NCI-H345 treated with DMSO at 0.1 percent for 48 hours (cell line): ENCODE results near the gene EFNA1.

Experiments
- DNase-seq: peaks from one replicate; lab custom pipeline; 2025; ENCODE audit not compliant: unreplicated experiment; lab: John Stamatoyannopoulos, UW

The EFNA1 gene

DNA sequence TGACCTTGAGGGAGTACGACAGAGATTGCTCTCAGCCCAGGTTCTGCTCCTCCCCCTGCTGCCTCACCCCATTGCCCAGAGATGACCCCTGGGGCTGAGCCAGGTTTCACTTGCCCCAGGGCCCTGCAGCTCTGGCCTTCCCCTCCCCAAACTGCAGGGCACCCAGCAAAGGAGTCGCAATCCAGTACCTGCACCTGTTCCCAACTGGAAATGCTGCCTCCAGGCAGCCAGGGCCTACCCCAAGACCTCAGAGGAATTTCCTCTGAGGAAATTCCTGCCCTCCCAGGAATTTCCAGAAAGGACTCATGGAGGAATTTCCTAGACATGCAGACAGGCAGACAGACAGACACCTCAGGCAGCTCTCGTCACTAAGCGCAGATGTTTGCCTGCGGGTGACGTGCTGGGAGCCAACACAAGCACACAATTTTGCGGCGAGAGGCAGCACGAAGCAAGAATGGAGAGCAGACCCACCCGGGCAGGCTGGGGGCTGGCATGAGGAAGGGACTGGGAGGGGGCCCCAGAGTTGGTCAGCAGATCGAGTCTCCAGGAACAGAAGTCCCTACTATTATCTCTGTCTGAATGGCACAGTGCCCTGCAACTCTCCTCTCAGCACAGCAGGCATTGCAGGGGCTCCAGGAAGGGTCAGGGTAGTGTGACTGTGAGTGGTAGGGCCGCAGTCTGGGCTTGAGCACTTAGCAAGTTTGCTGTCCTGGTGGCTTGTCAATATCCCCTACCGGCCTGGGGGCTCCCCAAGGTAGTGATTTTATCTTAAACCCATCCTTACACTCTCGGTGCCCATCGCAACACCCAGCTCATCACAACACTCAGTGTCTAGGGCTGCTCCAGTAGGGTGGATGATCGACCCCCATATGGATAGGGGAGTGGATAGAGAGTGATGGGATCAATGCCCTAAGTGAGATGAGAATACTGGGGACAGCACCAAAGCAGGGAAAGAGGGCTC, 2.9 kb upstream of the EFNA1 start:
- DNase-seq = no peak

GRCh38 chr1:155125511-155125945, 2.1 kb upstream of the EFNA1 start:
- no peak for DNase-seq

DNA sequence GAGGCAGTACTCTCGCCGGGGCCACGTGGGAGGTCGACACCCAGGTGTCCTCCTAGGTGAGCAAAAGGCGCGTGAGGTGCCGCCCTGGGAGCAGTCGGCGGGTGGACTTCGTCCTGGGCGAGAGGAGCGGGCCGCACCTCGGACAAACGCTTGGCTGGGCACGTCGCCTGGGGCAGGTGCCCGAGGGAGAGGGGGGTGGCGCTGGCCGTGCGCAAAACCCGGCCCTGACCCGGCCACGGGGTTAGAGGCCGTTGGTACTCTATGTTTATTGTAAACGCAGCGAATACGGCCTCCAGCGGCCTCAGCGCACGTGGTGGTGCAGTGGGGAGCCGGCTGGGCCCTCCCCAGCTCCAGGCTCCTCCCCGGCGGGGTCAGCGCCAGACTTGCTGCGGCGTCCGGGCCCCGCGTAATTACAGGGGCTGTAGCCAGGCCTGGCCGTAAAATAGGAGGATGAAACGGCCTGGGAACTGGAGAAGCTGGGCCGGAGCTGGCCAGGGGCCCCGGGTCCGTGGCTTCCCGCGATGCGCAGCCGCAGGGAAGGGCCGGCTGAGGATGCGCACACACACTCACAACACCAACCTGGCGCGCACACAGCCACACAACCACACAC, 1.6 kb upstream of the EFNA1 start:
- DNase-seq = no peak

GRCh38 chr1:155126556-155127104, 1.0 kb upstream of the EFNA1 start:
- peak; percentile 64 for DNase-seq

DNA sequence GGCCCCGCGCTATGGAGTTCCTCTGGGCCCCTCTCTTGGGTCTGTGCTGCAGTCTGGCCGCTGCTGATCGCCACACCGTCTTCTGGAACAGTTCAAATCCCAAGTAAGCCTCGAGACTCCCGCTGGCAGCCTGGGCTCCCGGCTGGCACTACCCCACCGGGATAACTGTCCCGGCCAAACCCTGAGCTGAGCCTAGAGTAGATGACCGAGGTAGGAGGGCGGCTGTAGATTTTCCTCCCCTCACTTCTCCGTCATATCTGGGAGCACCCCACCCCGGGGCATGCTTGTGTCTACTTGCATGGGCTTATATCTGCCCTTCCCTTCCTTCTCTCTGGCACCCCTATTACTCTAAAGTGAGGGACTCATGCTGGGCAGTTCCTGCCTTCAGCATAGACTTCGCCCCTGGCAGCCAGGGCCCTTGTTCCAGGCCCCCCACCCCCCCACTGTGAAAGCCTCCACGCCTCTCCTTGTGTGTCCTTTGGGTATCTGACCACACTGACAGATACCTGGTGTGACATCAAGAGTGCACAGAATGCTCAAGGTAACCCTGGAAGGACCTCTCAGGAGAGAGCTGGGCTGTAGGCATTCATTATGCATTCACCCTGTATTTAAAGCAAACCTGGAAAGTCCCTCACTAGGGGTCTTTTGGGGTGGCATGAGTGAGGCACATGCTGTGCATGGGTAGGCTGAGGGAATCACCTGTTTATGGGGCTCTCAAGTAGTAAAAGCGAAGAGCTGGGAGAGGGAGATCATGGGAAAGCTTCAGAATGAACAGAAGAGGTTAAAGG, 485 bp downstream of the EFNA1 start:
- no peak for DNase-seq

DNA sequence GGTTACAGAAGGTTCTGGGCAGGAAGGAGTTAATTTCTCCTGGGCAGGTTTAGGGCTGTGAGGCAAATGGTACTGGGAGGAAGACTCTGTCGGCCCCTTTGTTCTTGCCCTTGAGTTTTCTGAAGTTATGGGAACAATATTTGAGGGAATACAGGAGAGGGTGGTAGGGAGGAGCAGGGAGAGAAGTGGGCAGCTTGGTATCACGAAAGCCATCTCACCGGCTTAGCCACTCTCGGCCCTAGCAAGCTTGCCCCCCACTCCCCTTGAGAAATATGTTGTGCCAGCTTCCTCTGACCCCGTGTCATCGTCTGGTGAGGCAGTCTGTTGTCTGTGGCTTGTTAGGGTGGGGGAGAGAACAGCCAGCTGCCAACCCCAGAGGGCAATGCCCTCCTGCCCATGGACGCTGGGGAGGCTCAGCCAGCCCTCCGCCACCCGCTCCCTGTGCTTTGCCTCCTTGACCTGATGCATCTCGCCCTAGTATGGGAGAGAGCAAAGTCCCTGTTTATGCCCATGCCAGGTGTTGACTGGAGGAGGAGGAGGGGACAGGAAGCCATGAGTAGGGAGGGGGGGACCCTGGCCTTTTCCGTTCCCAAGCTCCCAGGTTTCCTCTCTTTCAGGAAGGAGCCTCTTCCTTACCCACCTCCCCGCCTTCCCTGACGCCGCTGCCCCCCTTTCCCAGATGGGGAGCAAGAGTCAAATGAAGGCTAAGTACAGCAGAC, 1.2 kb downstream of the EFNA1 start:
- no peak for DNase-seq

- DNase-seq = no peak
Measured at GRCh38 chr1:155130272-155131006, 2.8 kb downstream of the EFNA1 start.

DNA sequence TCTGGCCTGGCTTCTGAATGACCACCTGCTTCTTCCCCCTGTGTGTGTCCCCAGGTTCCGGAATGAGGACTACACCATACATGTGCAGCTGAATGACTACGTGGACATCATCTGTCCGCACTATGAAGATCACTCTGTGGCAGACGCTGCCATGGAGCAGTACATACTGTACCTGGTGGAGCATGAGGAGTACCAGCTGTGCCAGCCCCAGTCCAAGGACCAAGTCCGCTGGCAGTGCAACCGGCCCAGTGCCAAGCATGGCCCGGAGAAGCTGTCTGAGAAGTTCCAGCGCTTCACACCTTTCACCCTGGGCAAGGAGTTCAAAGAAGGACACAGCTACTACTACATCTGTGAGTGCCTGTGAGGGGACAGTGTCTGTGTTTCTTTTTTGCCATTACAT, 3.6 kb downstream of the EFNA1 start:
- DNase-seq = no peak

GRCh38 chr1:155131856-155132255, 4.2 kb downstream of the EFNA1 start:
- no peak for DNase-seq

DNA sequence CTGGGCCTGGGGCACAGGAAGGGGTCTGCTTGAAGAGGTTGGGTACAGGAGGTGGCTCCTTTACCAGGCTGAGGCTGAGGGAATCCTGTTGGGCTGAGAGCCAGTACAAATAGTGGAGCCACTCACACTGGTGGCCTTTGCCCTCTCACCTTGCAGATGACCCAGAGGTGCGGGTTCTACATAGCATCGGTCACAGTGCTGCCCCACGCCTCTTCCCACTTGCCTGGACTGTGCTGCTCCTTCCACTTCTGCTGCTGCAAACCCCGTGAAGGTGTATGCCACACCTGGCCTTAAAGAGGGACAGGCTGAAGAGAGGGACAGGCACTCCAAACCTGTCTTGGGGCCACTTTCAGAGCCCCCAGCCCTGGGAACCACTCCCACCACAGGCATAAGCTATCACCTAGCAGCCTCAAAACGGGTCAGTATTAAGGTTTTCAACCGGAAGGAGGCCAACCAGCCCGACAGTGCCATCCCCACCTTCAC, 6.2 kb downstream of the EFNA1 start:
- DNase-seq = no peak

DNA sequence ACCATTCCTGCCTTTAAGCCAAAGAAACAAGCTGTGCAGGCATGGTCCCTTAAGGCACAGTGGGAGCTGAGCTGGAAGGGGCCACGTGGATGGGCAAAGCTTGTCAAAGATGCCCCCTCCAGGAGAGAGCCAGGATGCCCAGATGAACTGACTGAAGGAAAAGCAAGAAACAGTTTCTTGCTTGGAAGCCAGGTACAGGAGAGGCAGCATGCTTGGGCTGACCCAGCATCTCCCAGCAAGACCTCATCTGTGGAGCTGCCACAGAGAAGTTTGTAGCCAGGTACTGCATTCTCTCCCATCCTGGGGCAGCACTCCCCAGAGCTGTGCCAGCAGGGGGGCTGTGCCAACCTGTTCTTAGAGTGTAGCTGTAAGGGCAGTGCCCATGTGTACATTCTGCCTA, 6.6 kb downstream of the EFNA1 start:
- DNase-seq = no peak

DNA sequence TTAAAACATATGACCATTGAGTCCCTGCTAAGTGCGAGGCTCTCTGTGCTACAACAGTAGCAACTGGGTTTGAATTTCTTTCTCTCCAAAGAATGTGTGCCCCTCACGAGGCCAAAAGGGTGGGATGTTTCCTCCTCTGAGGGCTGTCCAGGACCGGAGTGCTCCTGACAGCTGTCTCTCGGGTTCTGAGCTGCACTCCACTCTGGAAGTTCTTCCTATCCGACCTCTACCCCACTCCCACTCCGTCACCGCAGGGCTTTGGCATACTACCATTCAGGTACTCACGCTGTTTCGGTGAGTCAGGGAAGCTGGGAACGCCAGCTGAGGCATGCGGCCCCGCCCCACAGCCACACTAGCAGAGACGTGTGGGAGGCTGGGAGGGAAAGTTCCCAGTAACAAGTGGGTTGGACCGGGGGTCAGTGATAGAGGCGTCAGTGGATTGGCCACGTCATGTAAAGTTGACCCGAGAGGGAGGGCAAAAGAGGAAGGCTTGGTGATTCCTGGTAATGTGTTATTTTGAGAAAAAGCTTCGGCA, 7.3 kb downstream of the EFNA1 start:
- DNase-seq = peak; percentile 60

- DNase-seq = peak; percentile 99
Measured at GRCh38 chr1:155135415-155136028, 7.8 kb downstream of the EFNA1 start, which contains the start of gene SLC50A1. TSS of gene SLC50A1 (plus strand) at chr1:155135852. CDS start at chr1:155135912, 60 bp downstream.

- no peak for DNase-seq
Measured at GRCh38 chr1:155136748-155137147, 9.1 kb downstream of the EFNA1 start.

GRCh38 chr1:155137154-155137949, 9.7 kb downstream of the EFNA1 start:
- no peak for DNase-seq

DNA sequence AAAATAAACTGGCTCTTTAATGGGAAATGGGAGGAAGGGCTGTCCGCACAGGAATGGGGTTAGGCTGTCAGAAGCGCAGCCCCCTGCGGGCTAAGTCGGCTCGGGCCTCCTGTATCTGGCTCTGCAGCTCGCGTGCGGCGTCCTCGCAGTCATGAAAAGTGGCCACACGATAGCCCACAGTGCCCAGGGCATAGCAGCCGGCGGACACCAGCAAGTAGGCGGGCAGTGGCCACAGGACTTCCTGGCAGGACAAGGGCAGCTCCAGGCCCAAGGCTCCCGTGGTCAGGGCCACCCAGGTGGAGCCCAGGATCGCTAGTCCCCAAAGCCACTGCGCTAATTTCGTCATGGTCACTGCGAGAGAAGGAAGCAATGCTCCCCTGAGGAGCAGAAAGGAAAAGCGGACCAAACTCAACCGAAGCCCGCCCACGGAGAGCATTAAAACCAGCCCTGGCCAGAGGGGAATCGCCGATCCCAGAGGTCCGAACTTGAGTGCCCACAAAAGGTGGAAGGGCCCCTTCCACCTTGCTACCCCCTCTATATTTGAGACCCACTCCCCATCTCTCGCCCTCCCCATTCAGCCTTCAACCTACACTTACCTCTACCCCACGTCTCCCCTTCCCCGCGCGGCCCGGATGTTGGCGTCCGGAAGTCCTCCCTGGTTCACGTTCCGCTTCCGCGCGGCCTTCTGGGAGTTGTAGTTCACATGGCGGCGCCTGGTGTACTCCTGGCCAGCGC, 12.4 kb downstream of the EFNA1 start, which contains the start of gene DPM3:
DPM3 (minus strand) TSS at position 637 of the 735 bp plus-strand sequence; CDS start at position 346, 291 bp downstream.
- DNase-seq = peak; percentile 96

DNA sequence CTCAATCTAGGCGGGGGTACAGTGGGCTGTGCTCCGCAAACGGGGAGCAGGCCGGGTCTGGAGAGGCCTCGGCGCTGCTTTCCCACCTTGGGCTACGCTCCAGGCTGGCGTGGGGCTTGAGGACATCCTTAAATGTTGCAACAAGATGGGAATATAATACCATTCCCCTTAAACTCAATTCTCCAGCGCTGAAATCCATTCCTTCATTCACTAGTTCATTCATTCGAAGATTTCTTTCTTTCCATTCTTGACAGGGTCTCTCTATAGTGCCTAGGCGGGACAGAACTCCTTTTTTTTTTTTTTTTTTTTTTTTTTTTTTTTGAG, 12.9 kb downstream of the EFNA1 start:
- DNase-seq = no peak
